KBM-7 (cell line): ENCODE data around the gene ACOT13.
A peak's percentile ranks its signal among the peaks of the same experiment; 100 is the strongest.
"Not testable (repeated sequence)": the region's sequence is repeated elsewhere in the genome, so short reads cannot be mapped to it uniquely, and the experiment has no call there.

ENCODE experiments used
- DNase-seq: peaks from one replicate; pipeline ENCODE4 v3.0.0-alpha.2; 2015
- in situ Hi-C: fragments of 300-500 bp; cut with MboI; formaldehyde crosslinking; loops from 2 replicates; pipeline ENCODE4 v1.14.3; 2020; ENCODE audit warnings: low sequenced_read_pairs, low pct_unique_long_range_greater_than_20kb, mixed read lengths

The ACOT13 gene

DNA sequence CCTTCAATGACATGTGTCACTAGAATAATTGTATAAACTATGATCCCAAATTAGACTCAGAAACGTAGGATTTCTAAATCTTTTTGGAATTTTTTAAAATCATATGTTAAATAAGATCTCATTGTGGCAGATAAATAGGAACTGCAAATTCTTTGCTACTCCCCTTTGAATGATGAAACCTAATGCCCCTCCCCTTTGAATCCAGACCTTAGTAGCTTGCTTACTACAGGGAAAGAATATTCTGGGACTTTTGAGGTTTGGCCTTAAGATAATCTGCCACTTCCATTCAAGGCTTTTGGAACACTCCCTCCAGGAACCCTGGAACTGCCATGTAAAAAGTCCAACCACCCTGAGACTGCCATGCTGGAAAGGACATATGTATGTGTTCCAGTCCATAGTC lies 7.3 kb upstream of the ACOT13 start:
- in situ Hi-C loops, result no loop called here
- DNase-seq, result no peak

DNA sequence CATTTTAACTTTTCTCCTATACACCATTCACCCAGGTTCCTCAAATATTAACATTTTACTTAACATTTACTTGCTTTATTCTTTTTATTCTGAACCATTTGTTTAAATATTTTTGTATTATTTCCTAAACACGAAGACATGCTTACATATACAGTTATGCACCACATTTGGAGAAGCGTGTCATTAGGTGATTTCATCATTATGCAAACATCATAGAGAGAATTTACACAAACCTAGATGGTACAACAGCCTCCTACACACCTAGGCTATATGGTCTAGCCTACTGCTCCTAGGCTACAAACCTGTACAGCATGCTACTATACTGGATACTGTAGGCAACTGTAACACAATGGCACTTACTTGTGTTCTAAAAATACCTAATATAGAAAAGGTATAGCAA lies 6.8 kb upstream of the ACOT13 start:
- in situ Hi-C loops, result no loop called here
- no peak for DNase-seq

DNA sequence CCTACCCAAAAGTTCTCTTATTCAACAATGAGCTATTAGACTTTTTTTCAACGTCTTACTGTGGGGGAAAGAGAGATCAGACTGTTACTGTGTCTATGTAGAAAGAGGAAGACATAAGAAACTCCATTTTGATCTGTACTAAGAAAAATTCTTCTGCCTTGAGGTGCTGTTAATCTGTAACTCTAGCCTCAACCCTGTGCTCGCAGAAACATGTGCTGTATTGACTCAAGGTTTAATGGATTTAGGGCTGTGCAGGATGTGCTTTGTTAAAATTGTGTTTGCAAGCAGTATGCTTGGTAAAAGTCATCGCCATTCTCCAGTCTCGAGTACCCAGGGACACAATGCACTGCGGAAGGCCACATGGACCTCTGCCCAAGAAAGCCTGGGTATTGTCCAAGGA lies 5.1 kb upstream of the ACOT13 start:
- DNase-seq, in situ Hi-C loops: not testable (repeated sequence)

DNA sequence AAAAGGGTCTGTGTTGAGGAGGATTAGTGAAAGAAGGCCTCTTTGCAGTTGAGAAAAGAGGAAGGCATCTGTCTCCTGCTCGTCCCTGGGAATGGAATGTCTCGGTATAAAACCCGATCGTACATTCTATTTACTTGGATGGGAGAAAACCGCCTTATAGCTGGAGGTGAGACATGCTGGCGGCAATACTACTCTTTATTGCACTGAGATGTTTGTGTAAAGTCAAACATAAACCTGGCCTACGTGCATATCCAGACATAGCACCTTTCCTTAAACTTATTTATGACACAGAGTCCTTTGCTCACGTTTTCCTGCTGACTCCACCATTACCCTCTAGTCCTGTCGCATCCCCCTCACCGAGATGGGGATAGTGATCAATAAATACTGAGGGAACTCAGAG lies 4.6 kb upstream of the ACOT13 start:
- no peak for DNase-seq
- in situ Hi-C loops, result no loop called here

GRCh38 chr6:24663189-24663588 lies 3.7 kb upstream of the ACOT13 start:
- no peak for DNase-seq
- in situ Hi-C loops, result no loop called here

GRCh38 chr6:24664046-24664987 lies 2.6 kb upstream of the ACOT13 start:
- in situ Hi-C loops, result no loop called here
- DNase-seq, result no peak

GRCh38 chr6:24666097-24666640 lies 708 bp upstream of the ACOT13 start:
- no peak for DNase-seq
- in situ Hi-C loops, result no loop called here

DNA sequence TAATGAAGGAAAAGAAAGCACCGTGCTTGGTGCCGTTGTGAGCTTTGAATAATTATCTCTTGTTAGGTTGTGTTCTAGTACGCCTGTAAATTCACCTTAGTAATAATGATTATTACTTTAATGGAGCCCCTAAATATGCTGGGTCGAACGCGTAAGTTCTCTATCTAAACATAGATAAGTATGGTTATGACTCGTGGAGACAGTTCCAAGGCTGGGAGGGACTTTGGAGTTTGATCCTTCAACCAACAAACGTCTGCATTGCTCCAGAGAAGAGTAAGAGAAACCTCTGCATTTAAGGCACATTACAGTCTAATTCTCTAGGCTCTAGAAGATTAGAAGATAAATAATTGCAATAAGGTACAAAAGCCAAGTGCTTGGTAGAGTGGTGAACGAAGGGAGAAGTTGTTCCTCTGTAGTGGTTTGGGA lies 514 bp downstream of the ACOT13 start:
- in situ Hi-C loops, result no loop called here
- no peak for DNase-seq

GRCh38 chr6:24668066-24668996 lies 1.5 kb downstream of the ACOT13 start:
- peak; percentile 13 for DNase-seq
- in situ Hi-C loops, result not testable (repeated sequence)

DNA sequence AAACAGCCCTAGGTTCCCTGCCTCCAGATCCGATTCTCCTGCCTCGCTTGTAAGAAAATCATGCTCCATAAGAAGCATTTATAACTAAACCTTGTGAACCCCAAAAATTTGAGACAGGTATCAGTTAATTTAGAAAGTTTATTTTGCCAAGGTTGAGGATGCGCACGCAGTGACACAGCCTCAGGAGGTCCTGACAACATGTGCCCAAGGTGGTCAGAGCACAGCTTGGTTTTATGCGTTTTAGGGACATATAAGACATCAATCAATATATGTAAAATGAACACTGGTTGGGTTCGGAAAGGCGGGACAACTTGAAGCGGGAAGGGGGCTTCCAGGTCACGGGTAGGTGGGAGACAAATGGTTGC lies 2.1 kb downstream of the ACOT13 start:
- in situ Hi-C loops, result no loop called here
- no peak for DNase-seq

DNA sequence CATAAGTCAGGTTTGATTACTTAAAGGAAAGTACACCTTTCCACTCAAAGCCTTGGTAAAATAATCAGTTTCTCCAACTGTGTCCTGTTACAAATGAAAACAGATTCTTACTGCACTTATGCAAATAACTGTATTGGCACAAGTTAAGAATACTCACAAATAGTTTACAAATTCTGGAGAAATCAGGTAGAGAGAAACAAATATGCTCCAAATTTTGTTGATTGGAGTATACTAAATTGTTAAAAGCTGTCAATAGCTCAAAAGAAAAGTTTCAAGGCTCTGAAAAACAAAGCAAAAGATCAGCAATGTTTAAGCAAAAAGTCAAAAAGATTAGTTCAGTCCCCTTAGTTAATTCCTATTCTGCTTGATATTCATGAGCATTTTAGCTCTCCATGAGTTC lies 3.6 kb downstream of the ACOT13 start:
- in situ Hi-C loops, DNase-seq: not testable (repeated sequence)

- in situ Hi-C loops, DNase-seq: not testable (repeated sequence)
These were observed 4.2 kb downstream of the ACOT13 start for GRCh38 chr6:24671077-24671476.

- no peak for DNase-seq
- in situ Hi-C loops, result no loop called here
These were observed 5.8 kb downstream of the ACOT13 start for GRCh38 chr6:24672620-24673182.

- DNase-seq, result peak; percentile 10
- in situ Hi-C loops, result no loop called here
These were observed 6.7 kb downstream of the ACOT13 start for GRCh38 chr6:24673625-24674024.

- in situ Hi-C loops, DNase-seq: not testable (repeated sequence)
These were observed 12.0 kb downstream of the ACOT13 start for GRCh38 chr6:24678792-24679352.

- no peak for DNase-seq
- in situ Hi-C loops, result no loop called here
These were observed 13.7 kb downstream of the ACOT13 start for GRCh38 chr6:24680582-24680981.

- in situ Hi-C loops, result no loop called here
- no peak for DNase-seq
These were observed 16.7 kb downstream of the ACOT13 start for GRCh38 chr6:24683297-24684296.

DNA sequence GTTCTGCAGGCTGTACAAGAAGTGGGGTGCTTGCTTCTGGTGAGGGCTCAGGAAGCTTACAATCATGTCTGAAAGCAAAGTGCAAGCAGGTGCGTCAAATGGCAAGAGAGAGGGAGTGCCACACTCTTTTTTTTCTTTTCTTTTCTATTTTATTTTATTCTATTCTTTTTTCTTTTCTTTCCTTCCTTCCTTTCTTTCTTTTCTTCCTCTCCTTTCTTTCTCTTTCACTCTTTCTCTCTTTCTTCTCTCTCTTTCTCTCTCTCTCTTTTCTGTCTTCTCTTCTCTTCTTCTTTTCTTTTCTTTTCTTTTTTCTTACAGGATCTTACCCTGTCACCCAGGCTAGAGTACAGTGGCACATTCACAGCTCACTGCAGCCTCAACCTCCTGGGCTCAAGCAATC lies 19.5 kb downstream of the ACOT13 start:
- in situ Hi-C loops, result no loop called here
- no peak for DNase-seq
